WI38 (cell line): Measurements from ENCODE around the gene NUDT4.

Source experiments
- H3K4me3 ChIP-seq: 2 replicates; pipeline ENCODE4 v1.5.1; 2011; ENCODE audit warnings: low read depth, mild to moderate bottlenecking, control low read depth, low read length
- TF ChIP-seq, protein P1 (sequence below): IDR thresholded peaks from 2 replicates; pipeline ENCODE4 v1.5.1; 2012; ENCODE audit warnings: low read depth, mild to moderate bottlenecking, control low read depth, low read length

Gene NUDT4

DNA sequence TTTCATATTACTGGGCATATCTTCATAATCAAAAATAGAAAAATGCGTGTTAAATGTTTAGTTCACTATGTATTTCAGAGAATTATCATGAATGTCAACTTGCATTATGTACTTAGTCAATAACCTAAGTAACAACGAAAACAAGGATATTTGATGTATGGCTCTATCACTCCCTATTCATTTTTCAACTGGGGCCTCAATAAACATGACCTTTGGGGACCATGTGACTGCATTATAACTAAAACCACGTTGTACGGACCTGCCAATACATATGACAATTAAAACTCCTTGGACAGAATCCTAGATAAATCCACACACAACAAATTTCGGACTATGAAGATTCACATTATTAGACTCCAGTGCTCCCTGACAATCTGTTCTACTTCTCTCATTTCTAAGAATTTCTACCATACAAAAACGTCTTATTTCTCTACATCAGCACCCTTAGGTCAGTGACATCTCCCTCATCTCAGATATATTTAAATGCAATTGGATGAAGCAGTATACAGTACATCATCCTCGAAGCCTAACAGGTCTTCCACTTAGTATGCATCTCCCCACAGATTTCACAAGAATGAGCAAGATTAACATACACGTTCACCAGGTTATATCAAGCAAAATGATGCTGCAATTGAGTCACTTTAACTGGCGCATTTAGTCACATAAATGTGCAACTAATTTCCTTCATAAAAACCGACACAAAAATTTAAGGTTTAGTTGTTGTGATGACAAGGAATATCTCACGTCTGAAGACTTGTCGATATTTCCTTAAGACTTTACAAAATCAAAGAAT, 62.5 kb downstream of the NUDT4 start:
- peak overlapping the region; percentile 69 for H3K4me3 ChIP-seq
- TF ChIP-seq, protein P1, sequence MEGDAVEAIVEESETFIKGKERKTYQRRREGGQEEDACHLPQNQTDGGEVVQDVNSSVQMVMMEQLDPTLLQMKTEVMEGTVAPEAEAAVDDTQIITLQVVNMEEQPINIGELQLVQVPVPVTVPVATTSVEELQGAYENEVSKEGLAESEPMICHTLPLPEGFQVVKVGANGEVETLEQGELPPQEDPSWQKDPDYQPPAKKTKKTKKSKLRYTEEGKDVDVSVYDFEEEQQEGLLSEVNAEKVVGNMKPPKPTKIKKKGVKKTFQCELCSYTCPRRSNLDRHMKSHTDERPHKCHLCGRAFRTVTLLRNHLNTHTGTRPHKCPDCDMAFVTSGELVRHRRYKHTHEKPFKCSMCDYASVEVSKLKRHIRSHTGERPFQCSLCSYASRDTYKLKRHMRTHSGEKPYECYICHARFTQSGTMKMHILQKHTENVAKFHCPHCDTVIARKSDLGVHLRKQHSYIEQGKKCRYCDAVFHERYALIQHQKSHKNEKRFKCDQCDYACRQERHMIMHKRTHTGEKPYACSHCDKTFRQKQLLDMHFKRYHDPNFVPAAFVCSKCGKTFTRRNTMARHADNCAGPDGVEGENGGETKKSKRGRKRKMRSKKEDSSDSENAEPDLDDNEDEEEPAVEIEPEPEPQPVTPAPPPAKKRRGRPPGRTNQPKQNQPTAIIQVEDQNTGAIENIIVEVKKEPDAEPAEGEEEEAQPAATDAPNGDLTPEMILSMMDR: no peak

DNA sequence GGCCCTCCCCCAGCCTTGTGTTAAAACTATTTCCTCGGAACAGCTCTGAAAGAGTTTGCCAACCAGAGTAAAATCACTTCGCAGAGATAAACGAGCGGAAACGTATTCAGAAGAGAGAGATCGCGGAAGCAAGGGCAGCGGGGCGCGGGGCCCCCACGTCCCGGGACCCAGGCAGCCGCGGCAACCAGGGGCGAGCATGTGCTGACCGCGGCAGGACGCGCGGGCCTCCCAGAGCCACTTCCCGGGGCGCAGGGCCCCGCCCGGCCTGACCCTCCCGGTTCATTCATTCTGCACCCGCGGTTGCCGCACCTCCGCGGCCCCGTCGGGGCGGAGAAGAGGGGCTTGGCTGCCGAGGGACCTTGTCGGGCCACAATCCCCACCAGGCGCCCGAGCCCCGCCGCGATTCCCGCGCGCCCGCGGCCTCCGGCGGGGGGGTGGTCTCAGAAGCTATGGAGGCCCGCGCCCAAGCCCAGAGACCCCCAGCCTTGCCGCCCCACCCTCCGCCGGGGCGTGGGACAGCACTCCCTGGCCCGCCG, 63.4 kb downstream of the NUDT4 start:
- H3K4me3 ChIP-seq: peak overlapping the region; percentile 69
- TF ChIP-seq, protein P1: no peak

DNA sequence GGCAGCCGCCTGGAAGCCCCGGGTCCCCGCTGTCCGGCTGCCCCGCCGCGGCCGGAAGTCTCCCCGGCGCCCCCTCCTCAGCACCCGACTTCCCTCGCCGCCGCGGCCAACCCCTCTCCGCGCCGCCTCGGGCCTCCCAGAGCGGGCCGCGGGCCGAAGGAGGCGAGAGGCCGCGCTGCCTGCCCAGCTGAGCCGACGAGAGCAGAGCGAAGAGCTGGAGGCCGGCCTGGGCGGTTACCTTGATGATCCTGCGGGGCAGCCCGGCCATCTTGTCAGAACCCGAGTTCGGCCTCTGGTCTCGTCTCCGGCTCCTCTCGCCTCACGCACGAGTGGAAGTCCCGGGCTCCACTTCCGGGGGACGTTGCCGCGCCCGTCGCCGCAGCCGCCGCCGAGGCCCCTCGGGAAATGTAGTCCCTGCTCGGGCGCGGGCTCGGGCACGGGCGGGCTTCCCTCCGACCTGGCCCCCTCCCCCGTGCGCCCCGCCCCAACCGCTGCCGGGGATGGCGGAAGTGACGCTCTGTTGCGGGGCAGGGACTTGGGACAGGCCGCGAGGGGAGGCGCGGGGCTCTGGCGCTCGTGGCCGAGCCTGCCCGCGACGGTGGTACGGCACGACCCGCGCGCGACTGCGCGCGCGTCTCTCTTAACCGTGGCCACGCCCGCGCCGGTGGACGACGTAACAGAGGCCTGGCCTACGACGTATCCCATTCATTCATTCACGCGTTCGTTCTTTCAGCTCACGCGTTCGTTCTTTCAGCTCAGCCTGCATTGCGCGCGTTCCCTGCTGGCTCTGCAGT, 64.1 kb downstream of the NUDT4 start, which contains the start of gene UBE2N:
Gene UBE2N (minus strand): TSS at position 331 of the 794 bp plus-strand sequence. CDS start 63 bp downstream, at position 268.
- TF ChIP-seq, protein P1: no peak

DNA sequence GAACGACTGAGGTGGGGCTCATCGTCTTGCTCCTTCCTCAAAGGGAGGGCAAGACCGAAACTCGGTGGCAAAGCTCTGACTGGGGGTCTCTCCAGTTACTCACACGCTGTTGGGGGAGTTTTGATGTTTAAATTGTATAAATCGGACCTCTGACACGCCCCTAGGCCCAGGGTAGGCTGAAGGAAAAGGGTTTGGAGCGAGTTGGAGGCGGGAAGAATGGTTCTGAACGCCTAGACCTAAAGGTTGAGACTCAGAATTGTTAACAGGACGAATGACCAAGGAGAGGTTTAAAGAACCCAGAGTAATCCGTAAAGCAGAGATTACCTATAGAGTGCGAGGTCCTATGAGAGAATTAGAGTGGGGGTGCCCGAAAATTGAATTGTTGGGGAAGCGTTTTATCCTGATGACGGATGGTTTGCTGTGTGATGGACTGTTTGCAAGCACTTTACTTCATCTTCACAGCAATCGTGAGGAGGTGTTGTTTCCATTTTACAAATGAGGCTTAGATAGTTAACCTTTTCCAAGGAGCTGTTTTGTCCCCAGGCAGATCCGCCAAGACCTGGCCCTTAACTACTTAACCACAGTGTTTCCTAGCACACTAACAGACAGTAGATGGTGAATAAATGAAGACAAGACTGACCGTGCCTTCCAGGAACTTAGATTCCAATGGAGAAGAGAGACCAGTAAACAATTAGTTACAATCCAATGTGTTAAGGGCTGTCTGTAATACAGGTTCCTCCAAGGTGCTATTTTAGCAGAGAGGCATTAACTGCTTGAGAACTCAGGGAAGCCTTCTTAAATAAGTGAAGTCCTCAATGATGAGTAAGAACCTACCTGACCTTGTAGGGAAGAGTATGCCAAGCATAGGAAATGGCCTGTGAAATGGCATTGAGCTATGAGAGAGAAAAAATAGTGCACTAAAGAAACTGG, 65.0 kb downstream of the NUDT4 start:
- H3K4me3 ChIP-seq: peak overlapping the region; percentile 69
- TF ChIP-seq, protein P1: no peak

More for the DNA sequence above, 64.1 kb downstream of the NUDT4 start, which contains the start of gene UBE2N:
- peak within 1 kb of the TSS; percentile 69 for H3K4me3 ChIP-seq

DNA sequence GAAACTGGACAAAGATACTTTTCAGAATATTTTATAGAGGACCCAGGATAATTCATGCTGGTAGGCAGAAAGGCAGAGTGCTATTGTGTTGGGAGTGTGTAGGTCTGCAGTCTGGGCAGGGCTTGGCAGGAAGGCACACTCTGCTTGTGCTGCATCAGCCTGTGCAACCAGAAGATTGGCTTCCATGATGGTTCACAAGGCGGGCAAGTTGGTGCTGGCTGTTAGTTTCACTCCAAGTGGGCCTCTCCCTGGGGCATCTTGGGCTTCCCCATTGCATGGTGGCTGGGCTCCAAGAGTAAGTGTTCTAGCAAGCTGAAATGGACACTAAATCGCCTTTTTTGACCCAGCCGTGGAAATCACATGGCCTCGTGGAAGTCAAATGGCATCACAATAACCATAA, 65.9 kb downstream of the NUDT4 start:
- no peak overlapping the region for H3K4me3 ChIP-seq
- TF ChIP-seq, protein P1: no peak

DNA sequence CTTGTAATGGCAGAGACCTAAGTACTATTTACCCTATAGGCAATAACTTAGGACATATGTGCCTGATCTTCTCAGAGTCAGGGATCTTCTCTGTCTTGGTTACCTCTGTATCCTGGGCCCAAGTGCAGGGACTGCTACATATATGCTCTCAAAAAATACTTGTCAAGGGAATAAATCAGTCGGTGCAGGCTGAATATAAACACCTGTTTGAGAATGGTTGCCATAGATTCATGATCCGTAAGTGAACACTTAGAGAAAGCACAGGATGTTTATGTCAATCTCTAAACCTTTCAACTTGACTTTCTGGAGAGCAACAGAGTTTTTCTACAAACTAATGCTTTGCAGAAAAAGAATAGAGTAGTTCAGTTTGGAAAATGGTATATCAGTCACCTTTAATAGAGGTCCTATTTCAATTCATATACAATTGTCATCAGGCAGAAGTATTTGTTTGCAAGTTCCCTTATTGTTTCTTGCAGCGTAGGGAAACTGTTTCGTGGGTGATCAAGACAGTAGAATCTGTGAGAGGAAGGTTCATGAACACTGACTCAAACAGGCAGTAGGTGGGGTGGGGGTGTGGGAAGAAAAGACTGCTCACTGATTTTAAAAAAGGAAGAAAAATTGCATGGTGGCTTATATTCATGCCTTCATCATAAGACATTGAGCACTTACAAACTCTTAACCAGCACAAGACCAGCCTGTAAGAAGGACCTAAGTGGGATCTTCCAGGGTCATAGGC, 70.0 kb downstream of the NUDT4 start:
- H3K4me3 ChIP-seq: no peak overlapping the region
- TF ChIP-seq, protein P1: no peak
